SU-DHL-6 (cell line): ENCODE data around the gene KIF18A.

ENCODE experiments used
- EZH2phosphoT487 ChIP-seq: fragments of 200-600 bp; sonication (generic), shearing (Covaris generic); conservative IDR thresholded peaks from 2 replicates; pipeline ENCODE4 v1.6.1; 2018; ENCODE audit warnings: mild to moderate bottlenecking, antibody characterized with exemption, low read length, moderate library complexity, mixed read lengths
- TF ChIP-seq, protein P1 (sequence below): fragments of 200-600 bp; sonication (generic); IDR thresholded peaks from one replicate; pipeline ENCODE4 v1.5.1; 2017; ENCODE audit warnings: antibody characterized with exemption, mild to moderate bottlenecking, low read length, moderate library complexity; ENCODE audit not compliant: insufficient read depth, poor library complexity, severe bottlenecking

DNA sequence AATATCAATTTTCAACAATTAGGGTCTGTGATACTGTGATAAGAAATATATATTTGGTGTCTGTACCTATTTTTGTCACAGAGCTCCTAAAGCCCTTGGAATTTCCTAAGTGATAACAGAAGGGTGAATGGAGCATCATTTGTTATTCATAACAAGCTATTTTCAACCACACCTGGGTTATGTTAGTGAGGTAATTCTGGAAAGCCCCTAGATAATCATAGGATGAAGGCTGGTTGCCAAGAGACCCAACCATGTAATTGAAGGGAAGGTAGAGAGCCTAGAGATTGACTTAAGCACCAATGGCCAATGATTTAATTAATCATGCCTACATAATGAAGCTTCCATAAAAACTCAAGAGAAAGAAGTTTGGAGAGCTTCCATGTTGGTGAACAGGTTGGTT lies 109.4 kb downstream of the KIF18A start:
- TF ChIP-seq, protein P1, sequence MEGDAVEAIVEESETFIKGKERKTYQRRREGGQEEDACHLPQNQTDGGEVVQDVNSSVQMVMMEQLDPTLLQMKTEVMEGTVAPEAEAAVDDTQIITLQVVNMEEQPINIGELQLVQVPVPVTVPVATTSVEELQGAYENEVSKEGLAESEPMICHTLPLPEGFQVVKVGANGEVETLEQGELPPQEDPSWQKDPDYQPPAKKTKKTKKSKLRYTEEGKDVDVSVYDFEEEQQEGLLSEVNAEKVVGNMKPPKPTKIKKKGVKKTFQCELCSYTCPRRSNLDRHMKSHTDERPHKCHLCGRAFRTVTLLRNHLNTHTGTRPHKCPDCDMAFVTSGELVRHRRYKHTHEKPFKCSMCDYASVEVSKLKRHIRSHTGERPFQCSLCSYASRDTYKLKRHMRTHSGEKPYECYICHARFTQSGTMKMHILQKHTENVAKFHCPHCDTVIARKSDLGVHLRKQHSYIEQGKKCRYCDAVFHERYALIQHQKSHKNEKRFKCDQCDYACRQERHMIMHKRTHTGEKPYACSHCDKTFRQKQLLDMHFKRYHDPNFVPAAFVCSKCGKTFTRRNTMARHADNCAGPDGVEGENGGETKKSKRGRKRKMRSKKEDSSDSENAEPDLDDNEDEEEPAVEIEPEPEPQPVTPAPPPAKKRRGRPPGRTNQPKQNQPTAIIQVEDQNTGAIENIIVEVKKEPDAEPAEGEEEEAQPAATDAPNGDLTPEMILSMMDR: no peak
- no peak for TF ChIP-seq EZH2phosphoT487
